ENCODE data around the gene ZNF366.

The ZNF366 gene

GRCh38 chr5:72495410-72495809 lies 11.8 kb downstream of the ZNF366 start:
- DNase-seq (ENCODE audit: low read depth in 1 of 2, low spot score in 1 of 2), result no peak

- DNase-seq (ENCODE audit: low read depth in 1 of 2, low spot score in 1 of 2), result no peak
Observed at GRCh38 chr5:72494623-72495124, 12.5 kb downstream of the ZNF366 start.

- DNase-seq (ENCODE audit: low read depth in 1 of 2, low spot score in 1 of 2), result no peak
Observed at GRCh38 chr5:72489536-72489935, 17.7 kb downstream of the ZNF366 start.

- no peak for DNase-seq (ENCODE audit: low read depth in 1 of 2, low spot score in 1 of 2)
Observed at GRCh38 chr5:72488756-72489155, 18.5 kb downstream of the ZNF366 start.

GRCh38 chr5:72487177-72487576 lies 20.0 kb downstream of the ZNF366 start:
- DNase-seq (ENCODE audit: low read depth in 1 of 2, low spot score in 1 of 2), result no peak

- DNase-seq (ENCODE audit: low read depth in 1 of 2, low spot score in 1 of 2), result no peak
Observed at GRCh38 chr5:72486371-72486770, 20.8 kb downstream of the ZNF366 start.

GRCh38 chr5:72485430-72485974 lies 21.7 kb downstream of the ZNF366 start:
- no peak for DNase-seq (ENCODE audit: low read depth in 1 of 2, low spot score in 1 of 2)

GRCh38 chr5:72482046-72482445 lies 25.2 kb downstream of the ZNF366 start:
- no peak for DNase-seq (ENCODE audit: low read depth in 1 of 2, low spot score in 1 of 2)

- DNase-seq (ENCODE audit: low read depth in 1 of 2, low spot score in 1 of 2), result no peak
Observed at GRCh38 chr5:72480841-72481240, 26.4 kb downstream of the ZNF366 start.

- no peak for DNase-seq (ENCODE audit: low read depth in 1 of 2, low spot score in 1 of 2)
Observed at GRCh38 chr5:72479921-72480320, 27.3 kb downstream of the ZNF366 start.

GRCh38 chr5:72478684-72479083 lies 28.5 kb downstream of the ZNF366 start:
- no peak for DNase-seq (ENCODE audit: low read depth in 1 of 2, low spot score in 1 of 2)

GRCh38 chr5:72478276-72478675 lies 28.9 kb downstream of the ZNF366 start:
- DNase-seq (ENCODE audit: low read depth in 1 of 2, low spot score in 1 of 2), result no peak

- DNase-seq (ENCODE audit: low read depth in 1 of 2, low spot score in 1 of 2), result no peak
Observed at GRCh38 chr5:72477644-72478043, 29.6 kb downstream of the ZNF366 start.

- no peak for DNase-seq (ENCODE audit: low read depth in 1 of 2, low spot score in 1 of 2)
Observed at GRCh38 chr5:72477176-72477575, 30.0 kb downstream of the ZNF366 start.

GRCh38 chr5:72476721-72477120 lies 30.5 kb downstream of the ZNF366 start:
- no peak for DNase-seq (ENCODE audit: low read depth in 1 of 2, low spot score in 1 of 2)

GRCh38 chr5:72476275-72476674 lies 30.9 kb downstream of the ZNF366 start:
- no peak for DNase-seq (ENCODE audit: low read depth in 1 of 2, low spot score in 1 of 2)

GRCh38 chr5:72474516-72474915 lies 32.7 kb downstream of the ZNF366 start:
- DNase-seq (ENCODE audit: low read depth in 1 of 2, low spot score in 1 of 2), result no peak

GRCh38 chr5:72474046-72474500 lies 33.1 kb downstream of the ZNF366 start:
- DNase-seq (ENCODE audit: low read depth in 1 of 2, low spot score in 1 of 2), result no peak

GRCh38 chr5:72472666-72473422 lies 34.4 kb downstream of the ZNF366 start:
- no peak for DNase-seq (ENCODE audit: low read depth in 1 of 2, low spot score in 1 of 2)

GRCh38 chr5:72472031-72472430 lies 35.2 kb downstream of the ZNF366 start:
- no peak for DNase-seq (ENCODE audit: low read depth in 1 of 2, low spot score in 1 of 2)

GRCh38 chr5:72470826-72471225 lies 36.4 kb downstream of the ZNF366 start:
- no peak for DNase-seq (ENCODE audit: low read depth in 1 of 2, low spot score in 1 of 2)

- no peak for DNase-seq (ENCODE audit: low read depth in 1 of 2, low spot score in 1 of 2)
Observed at GRCh38 chr5:72468606-72469005, 38.6 kb downstream of the ZNF366 start.

- no peak for DNase-seq (ENCODE audit: low read depth in 1 of 2, low spot score in 1 of 2)
Observed at GRCh38 chr5:72468024-72468423, 39.2 kb downstream of the ZNF366 start.
